ENCODE data around the gene NFKB1.

DNA sequence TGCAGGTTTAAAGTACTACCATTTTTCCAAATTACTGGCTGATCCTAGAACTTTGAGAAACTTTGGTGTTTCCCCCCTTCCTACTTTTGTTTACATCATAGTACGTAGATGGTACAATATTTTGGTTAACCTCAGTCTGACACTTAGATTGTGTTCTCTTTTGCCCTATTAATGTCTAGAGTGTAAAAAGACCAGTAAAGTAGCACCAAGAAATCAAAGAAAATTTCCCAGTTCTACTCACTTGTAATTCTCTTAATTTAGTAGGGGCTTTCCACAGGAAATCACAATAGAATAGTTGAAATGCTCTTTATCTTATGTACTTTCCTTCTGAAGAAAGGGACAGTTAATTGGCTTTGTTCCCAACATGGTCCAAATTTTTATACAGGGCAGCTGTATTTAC is 51.6 kb downstream of the NFKB1 start:
- TF ChIP-seq, protein P1, sequence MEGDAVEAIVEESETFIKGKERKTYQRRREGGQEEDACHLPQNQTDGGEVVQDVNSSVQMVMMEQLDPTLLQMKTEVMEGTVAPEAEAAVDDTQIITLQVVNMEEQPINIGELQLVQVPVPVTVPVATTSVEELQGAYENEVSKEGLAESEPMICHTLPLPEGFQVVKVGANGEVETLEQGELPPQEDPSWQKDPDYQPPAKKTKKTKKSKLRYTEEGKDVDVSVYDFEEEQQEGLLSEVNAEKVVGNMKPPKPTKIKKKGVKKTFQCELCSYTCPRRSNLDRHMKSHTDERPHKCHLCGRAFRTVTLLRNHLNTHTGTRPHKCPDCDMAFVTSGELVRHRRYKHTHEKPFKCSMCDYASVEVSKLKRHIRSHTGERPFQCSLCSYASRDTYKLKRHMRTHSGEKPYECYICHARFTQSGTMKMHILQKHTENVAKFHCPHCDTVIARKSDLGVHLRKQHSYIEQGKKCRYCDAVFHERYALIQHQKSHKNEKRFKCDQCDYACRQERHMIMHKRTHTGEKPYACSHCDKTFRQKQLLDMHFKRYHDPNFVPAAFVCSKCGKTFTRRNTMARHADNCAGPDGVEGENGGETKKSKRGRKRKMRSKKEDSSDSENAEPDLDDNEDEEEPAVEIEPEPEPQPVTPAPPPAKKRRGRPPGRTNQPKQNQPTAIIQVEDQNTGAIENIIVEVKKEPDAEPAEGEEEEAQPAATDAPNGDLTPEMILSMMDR (IDR thresholded peaks at IDR 0.05): no peak
- TF ChIP-seq EZH2 (IDR thresholded peaks at IDR 0.05; ENCODE audit: borderline replicate concordance, insufficient read depth, low read depth, low read length, poor library complexity, severe bottlenecking): no peak

Measured in B cell (primary cell).